ENCODE measurements around the gene CST9.

Gene CST9, protein sequence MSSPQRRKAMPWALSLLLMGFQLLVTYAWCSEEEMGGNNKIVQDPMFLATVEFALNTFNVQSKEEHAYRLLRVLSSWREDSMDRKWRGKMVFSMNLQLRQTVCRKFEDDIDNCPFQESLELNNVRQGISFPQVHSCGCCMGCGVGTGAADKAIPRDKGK

DNA sequence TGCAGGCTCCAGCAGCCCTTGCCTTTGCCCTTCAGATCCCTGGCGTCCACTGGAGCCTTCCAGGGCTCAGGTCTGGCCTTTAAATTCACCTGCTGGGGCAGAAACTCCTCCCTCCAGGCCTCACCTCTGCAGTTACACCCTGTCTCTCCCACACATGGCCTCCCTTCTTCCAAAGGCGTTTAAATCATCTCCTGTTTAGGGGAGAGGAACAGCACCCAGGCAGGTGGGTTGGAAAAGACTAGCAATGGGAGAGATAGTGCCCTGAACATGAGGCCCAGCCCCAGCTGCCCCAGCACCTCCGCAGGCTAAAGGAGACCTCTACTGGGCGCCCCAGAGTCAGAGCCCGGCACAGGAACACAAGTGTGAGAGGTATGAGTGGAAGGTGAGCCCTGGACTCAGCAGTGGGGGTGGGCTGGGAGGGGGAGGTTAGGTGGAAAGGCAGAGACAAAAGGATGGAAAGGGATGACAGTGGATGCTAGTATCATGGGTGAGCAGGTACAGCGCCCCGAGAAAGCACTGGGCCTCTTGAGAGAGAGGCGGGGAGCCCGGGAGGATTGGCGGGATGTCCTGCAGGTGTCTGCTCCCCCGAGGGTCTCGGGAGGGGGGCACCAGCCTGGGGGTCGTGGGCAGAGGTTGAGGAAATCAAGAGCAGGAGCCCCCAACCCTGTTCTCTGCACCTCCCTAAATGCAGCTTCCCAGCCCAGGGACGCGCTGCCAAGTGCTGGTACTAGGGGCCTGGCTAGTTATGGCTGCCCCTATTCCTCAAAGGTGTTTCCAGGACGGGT, at the start of gene CST9:
TSS of gene CST9 (minus strand) at position 51 of the 785 bp plus-strand sequence. CDS start 53 bp downstream, outside the sequence.
- no peak for DNase-seq (ENCODE audit: low spot score)
- Histone ChIP-seq H3K27ac (ENCODE audit: poor library complexity, severe bottlenecking) (no peak within 1 kb of the TSS), H3K36me3 (ENCODE audit: low read depth) (no peaks in the 10 kb centered on the region), H3K27me3 (ENCODE audit: insufficient read depth, poor library complexity, severe bottlenecking) (no peaks in the 10 kb centered on the region), H3K4me1 (ENCODE audit: insufficient read depth, poor library complexity, severe bottlenecking) (no peaks in the 10 kb centered on the region), H3K4me3 (ENCODE audit: severe bottlenecking) (no peak within 1 kb of the TSS), H3K9me3 (ENCODE audit: severe bottlenecking) (no peaks in the 10 kb centered on the region)
- no peak; the same call in 2 of the 3 replicates for ATAC-seq (ENCODE audit: low read depth)
- TF ChIP-seq CTCF (IDR thresholded peaks at IDR 0.05; ENCODE audit: poor library complexity, severe bottlenecking), result no peak

- Histone ChIP-seq H3K36me3 (ENCODE audit: low read depth) (no peaks in the 10 kb centered on the region), H3K4me3 (ENCODE audit: severe bottlenecking) (no peak overlapping the region), H3K4me1 (ENCODE audit: insufficient read depth, poor library complexity, severe bottlenecking) (no peaks in the 10 kb centered on the region), H3K27me3 (ENCODE audit: insufficient read depth, poor library complexity, severe bottlenecking) (no peaks in the 10 kb centered on the region), H3K9me3 (ENCODE audit: severe bottlenecking) (no peaks in the 10 kb centered on the region), H3K27ac (ENCODE audit: poor library complexity, severe bottlenecking) (no peak overlapping the region)
- TF ChIP-seq CTCF (IDR thresholded peaks at IDR 0.05; ENCODE audit: poor library complexity, severe bottlenecking), result no peak
- no peak for ATAC-seq (ENCODE audit: low read depth)
- DNase-seq (ENCODE audit: low spot score), result no peak
These were observed 49.0 kb upstream of the CST9 start for GRCh38 chr20:23654717-23655116.

GRCh38 chr20:23654000-23654399, 48.3 kb upstream of the CST9 start:
- no peaks in the 10 kb centered on the region for H3K27me3 ChIP-seq (ENCODE audit: insufficient read depth, poor library complexity, severe bottlenecking)
- H3K4me1 ChIP-seq (ENCODE audit: insufficient read depth, poor library complexity, severe bottlenecking), result no peaks in the 10 kb centered on the region
- TF ChIP-seq CTCF (IDR thresholded peaks at IDR 0.05; ENCODE audit: poor library complexity, severe bottlenecking), result no peak
- no peaks in the 10 kb centered on the region for H3K36me3 ChIP-seq (ENCODE audit: low read depth)
- H3K4me3 ChIP-seq (ENCODE audit: severe bottlenecking), result no peak overlapping the region
- DNase-seq (ENCODE audit: low spot score) (no peak), ATAC-seq (ENCODE audit: low read depth) (peak; percentile 33; the same call in 1 of the 3 replicates)
- H3K9me3 ChIP-seq (ENCODE audit: severe bottlenecking), result no peaks in the 10 kb centered on the region
- H3K27ac ChIP-seq (ENCODE audit: poor library complexity, severe bottlenecking), result no peak overlapping the region

DNA sequence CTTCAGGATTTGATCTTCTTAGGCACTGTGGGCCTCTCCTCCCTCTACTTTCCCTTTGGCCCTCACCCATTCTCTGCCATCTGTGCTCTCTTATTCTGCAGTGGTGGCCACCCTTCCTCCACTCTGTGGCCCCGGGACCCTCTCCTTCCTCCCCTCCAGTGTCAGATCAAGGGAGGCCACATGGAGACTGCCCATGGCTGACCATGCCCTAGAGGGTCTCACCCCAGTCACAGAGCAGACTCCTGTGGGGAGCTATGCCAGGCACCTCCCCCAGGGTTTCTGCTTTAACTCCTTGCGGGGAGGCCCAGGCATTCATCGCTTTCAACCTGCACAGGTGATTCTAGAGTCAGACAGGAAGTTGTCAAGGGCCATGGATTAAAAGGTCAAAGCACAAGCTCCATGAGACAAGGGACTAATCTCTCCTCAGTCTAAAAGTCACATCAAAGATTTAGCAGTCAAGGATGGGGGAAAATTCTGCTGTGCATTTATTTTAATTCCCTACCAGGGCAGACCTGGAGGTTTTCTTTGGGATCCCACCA, 47.8 kb upstream of the CST9 start:
- Histone ChIP-seq H3K9me3 (ENCODE audit: severe bottlenecking) (no peaks in the 10 kb centered on the region), H3K27ac (ENCODE audit: poor library complexity, severe bottlenecking) (no peak overlapping the region), H3K27me3 (ENCODE audit: insufficient read depth, poor library complexity, severe bottlenecking) (no peaks in the 10 kb centered on the region), H3K36me3 (ENCODE audit: low read depth) (no peaks in the 10 kb centered on the region), H3K4me3 (ENCODE audit: severe bottlenecking) (no peak overlapping the region), H3K4me1 (ENCODE audit: insufficient read depth, poor library complexity, severe bottlenecking) (no peaks in the 10 kb centered on the region)
- TF ChIP-seq CTCF (IDR thresholded peaks at IDR 0.05; ENCODE audit: poor library complexity, severe bottlenecking), result no peak
- ATAC-seq (ENCODE audit: low read depth) (no peak), DNase-seq (ENCODE audit: low spot score) (no peak)

Measured in RWPE2 (cell line).